Endodermal cell (in vitro differentiated cells): Measurements from ENCODE around the gene ASIC4. TPM values are rescaled to one million over a fixed set of nuclear protein-coding genes. Genes with fewer than 3 reads are reported as not detected.

Experiments
- DNase-seq: peaks from one replicate; pipeline ENCODE4 v3.0.0-alpha.2; 2017
- H3K27ac ChIP-seq: 2 replicates; pipeline ENCODE4 v1.5.1; 2013; ENCODE audit warnings: mild to moderate bottlenecking, low read depth, low read length, moderate library complexity
- H3K27me3 ChIP-seq: 2 replicates; pipeline ENCODE4 v1.6.1; 2013; ENCODE audit warnings: mild to moderate bottlenecking, low read length, moderate library complexity; ENCODE audit not compliant: insufficient read depth, control insufficient read depth, poor library complexity, severe bottlenecking
- H3K36me3 ChIP-seq: 2 replicates; pipeline ENCODE4 v1.7.0; 2013; ENCODE audit warnings: mild to moderate bottlenecking, low read length, moderate library complexity; ENCODE audit not compliant: control insufficient read depth, insufficient read depth
- H3K4me1 ChIP-seq: one replicate; pipeline ENCODE4 v1.7.0; 2013; ENCODE audit warnings: low read length; ENCODE audit not compliant: control insufficient read depth, insufficient read depth
- H3K4me3 ChIP-seq: 2 replicates; pipeline ENCODE4 v1.5.1; 2013; ENCODE audit warnings: mild to moderate bottlenecking, low read length, moderate library complexity
- H3K9ac ChIP-seq: 2 replicates; pipeline ENCODE4 v1.6.1; 2013; ENCODE audit warnings: mild to moderate bottlenecking, low read length, moderate library complexity; ENCODE audit not compliant: poor library complexity, severe bottlenecking; ENCODE audit errors: extremely low read depth
- H3K9me3 ChIP-seq: 2 replicates; pipeline ENCODE4 v1.6.1; 2013; ENCODE audit warnings: mild to moderate bottlenecking, low read length, moderate library complexity; ENCODE audit not compliant: control insufficient read depth
- H3K27ac Mint-ChIP-seq: 2 replicates; pipeline ENCODE4 v1.8.0; 2020; ENCODE audit warnings: mixed read lengths
- H3K27me3 Mint-ChIP-seq: 2 replicates; pipeline ENCODE4 v1.8.0; 2021; ENCODE audit warnings: mild to moderate bottlenecking, mixed read lengths; ENCODE audit not compliant: insufficient read depth
- H3K36me3 Mint-ChIP-seq: 2 replicates; pipeline ENCODE4 v1.8.0; 2020; ENCODE audit warnings: low read depth, mixed read lengths
- H3K4me1 Mint-ChIP-seq: 2 replicates; pipeline ENCODE4 v1.8.0; 2020; ENCODE audit warnings: mixed read lengths
- H3K4me3 Mint-ChIP-seq: 2 replicates; pipeline ENCODE4 v1.8.0; 2020; ENCODE audit warnings: mild to moderate bottlenecking, moderate library complexity, mixed read lengths
- H3K9me3 Mint-ChIP-seq: 2 replicates; pipeline ENCODE4 v1.8.0; 2020; ENCODE audit warnings: mild to moderate bottlenecking, mixed read lengths
- WGBS, 2 experiments: methylation state at CpG; one replicate each; pipeline versions ENCODE4 v1.1.5 to v1.1.7; 2013; ENCODE audit warnings: missing lambda C conversion rate in 2 of 2, mixed read lengths in 1 of 2; ENCODE audit not compliant: insufficient coverage in 1 of 2, insufficient read length in 1 of 2; 5-methylcytosine and 5-hydroxymethylcytosine counted together
- total RNA-seq, 2 donors: library from RNA; stranded (reverse); fragmentation: NEBNext Ultra II Directional in 1 of 2; extraction: Animal tissue kit (Norgen Biotek cat#: 25700) in 1 of 2; gene quantifications; 2 replicates in 1 of 2; 3 replicates in 1 of 2; pipeline ENCODE4 v1.2.1, GENCODE V29; 2021
- TF ChIP-seq, protein P1 (sequence below): fragments of 200-600 bp; sonication (generic); conservative IDR thresholded peaks from 2 replicates; pipeline ENCODE4 v1.5.0; 2021; ENCODE audit warnings: antibody characterized with exemption, mild to moderate bottlenecking

The ASIC4 gene
- total RNA-seq, 2 donors from 2014 or later, result 0.29 to 1.00 TPM

DNA sequence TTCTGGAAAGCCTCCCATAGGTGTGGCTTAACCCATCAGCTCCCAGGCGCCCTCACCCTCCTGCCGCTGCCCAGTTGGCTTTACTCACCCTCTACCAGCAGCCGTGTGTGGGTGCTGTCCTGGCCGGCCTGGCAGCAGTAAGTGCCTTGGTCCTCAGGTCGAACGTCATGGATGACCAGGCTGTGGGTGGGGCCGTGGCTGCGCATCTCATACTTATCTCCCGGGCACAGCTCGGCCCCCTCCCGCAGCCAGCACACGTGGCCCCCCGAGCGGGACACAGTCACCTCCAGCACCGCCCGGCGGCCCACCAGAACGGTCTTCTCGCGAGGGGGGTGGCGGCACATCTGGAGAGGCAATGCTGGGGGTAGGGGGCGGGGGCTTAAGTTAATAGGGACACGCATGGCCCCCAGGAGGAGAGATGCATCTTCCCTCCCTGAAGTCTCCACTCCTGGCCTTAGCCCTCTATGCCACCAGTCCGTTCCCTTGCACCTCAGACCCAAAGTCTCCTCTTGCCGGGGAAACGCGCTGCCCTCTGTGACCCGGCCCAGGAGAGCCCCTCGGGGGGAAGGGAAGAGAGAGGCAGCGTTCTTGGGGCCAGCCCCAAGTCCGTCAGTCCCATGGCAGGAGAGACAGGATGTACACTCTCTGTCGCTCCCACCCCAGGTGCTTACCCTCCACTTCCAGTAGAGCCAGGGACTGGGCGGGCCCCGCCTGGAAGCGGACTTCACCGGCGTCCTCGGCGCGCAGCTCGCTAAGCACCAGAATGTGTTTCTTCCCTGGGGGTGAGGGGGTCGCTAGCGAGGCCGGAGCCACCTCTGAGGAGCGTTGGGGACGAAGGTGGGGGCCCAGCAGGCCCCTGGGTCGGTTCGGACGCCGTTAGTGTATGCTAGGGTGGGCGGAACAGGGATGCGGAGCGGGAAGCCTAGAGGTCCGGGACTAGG is 37.4 kb downstream of the ASIC4 start:
- no peaks in the 10 kb centered on the region for H3K36me3 ChIP-seq
- TF ChIP-seq, protein P1, sequence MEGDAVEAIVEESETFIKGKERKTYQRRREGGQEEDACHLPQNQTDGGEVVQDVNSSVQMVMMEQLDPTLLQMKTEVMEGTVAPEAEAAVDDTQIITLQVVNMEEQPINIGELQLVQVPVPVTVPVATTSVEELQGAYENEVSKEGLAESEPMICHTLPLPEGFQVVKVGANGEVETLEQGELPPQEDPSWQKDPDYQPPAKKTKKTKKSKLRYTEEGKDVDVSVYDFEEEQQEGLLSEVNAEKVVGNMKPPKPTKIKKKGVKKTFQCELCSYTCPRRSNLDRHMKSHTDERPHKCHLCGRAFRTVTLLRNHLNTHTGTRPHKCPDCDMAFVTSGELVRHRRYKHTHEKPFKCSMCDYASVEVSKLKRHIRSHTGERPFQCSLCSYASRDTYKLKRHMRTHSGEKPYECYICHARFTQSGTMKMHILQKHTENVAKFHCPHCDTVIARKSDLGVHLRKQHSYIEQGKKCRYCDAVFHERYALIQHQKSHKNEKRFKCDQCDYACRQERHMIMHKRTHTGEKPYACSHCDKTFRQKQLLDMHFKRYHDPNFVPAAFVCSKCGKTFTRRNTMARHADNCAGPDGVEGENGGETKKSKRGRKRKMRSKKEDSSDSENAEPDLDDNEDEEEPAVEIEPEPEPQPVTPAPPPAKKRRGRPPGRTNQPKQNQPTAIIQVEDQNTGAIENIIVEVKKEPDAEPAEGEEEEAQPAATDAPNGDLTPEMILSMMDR, result no peak
- no peaks in the 10 kb centered on the region for H3K4me1 Mint-ChIP-seq
- DNase-seq, result peak; percentile 77
- H3K27me3 Mint-ChIP-seq, result peaks cover 55% of the 10 kb centered on the region
- peaks cover 4% of the 10 kb centered on the region for H3K4me1 ChIP-seq
- WGBS, 2 experiments, result 0 to 3% methylated on average over 1 to 54 of the region's 54 CpGs
- no peaks in the 10 kb centered on the region for H3K9me3 ChIP-seq
- H3K9me3 Mint-ChIP-seq, result no peaks in the 10 kb centered on the region
- no peak overlapping the region for H3K9ac ChIP-seq
- no peak overlapping the region for H3K27ac Mint-ChIP-seq
- peak overlapping the region; percentile 70 for H3K4me3 Mint-ChIP-seq
- peak overlapping the region; percentile 84 for H3K4me3 ChIP-seq
- peaks cover 26% of the 10 kb centered on the region for H3K27me3 ChIP-seq
- H3K27ac ChIP-seq, result no peak overlapping the region
- peaks cover 21% of the 10 kb centered on the region for H3K36me3 Mint-ChIP-seq

DNA sequence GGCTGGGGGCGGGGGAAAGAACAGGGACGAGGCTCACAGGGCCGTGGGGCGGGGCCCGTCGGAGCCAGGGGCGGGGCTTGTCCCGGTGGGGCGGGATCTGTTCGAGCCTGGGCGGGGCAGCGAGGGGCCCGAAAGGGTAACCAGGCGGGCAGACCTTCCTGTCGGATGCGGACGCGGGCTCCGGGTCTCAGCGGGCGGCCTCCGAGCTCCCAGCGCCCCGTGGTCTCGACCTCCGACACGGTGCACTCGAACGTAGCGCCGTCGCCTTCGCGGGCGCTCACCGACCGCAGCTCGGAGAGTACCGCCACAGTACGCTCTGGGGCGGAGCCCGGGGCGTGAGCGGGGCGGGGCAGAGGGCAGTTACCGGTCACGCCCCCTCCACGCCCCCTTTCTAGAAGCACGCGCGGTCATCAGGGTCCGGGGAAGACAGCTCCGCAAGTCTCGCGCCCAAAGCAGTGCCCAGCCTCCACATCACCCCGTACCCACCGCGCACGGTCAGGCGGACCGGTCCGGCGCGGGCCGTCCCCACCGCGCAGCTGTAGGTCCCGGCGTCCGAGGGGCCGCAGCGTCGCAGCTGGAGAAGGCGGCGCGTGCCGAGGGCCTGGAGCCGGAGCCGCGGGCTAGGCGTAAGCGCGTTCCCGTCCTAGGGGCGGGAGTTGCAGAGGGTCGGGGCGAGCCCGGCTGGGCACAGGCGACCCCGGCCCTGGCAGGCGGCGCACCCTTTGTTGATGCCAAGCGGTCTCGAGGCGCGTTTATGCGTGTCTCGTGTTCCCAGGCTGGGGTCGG is 38.3 kb downstream of the ASIC4 start:
- peak; percentile 98 for DNase-seq
- H3K9me3 ChIP-seq, result no peaks in the 10 kb centered on the region
- H3K9ac ChIP-seq, result no peak overlapping the region
- H3K4me1 ChIP-seq, result peaks cover 4% of the 10 kb centered on the region
- no peaks in the 10 kb centered on the region for H3K36me3 ChIP-seq
- H3K27me3 ChIP-seq, result peaks cover 26% of the 10 kb centered on the region
- TF ChIP-seq, protein P1, result no peak
- no peak overlapping the region for H3K27ac ChIP-seq
- H3K4me3 Mint-ChIP-seq, result peak overlapping the region; percentile 70
- 2 to 6% methylated on average over 42 to 99 of the region's 99 CpGs for WGBS, 2 experiments
- peak overlapping the region; percentile 84 for H3K4me3 ChIP-seq
- H3K27me3 Mint-ChIP-seq, result peaks cover 52% of the 10 kb centered on the region
- H3K27ac Mint-ChIP-seq, result no peak overlapping the region
- H3K9me3 Mint-ChIP-seq, result no peaks in the 10 kb centered on the region
- peaks cover 21% of the 10 kb centered on the region for H3K36me3 Mint-ChIP-seq
- no peaks in the 10 kb centered on the region for H3K4me1 Mint-ChIP-seq

DNA sequence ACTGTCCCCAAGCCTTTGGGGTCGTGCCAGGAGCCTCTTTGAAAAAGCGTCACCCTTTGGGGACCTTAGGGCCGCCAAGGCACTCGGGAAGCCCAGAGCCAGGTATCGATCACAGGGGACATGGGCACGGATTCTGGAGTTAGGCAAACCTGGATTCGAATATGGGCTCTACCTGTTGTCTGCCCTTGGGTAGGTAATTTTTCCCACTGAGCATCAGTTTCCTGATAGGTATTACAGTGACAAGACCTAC is 38.8 kb downstream of the ASIC4 start:
- no peaks in the 10 kb centered on the region for H3K9me3 Mint-ChIP-seq
- H3K9me3 ChIP-seq, result no peaks in the 10 kb centered on the region
- peak overlapping the region; percentile 70 for H3K4me3 Mint-ChIP-seq
- peaks cover 52% of the 10 kb centered on the region for H3K27me3 Mint-ChIP-seq
- H3K27me3 ChIP-seq, result peaks cover 26% of the 10 kb centered on the region
- peak overlapping the region; percentile 84 for H3K4me3 ChIP-seq
- TF ChIP-seq, protein P1, result no peak
- no peak overlapping the region for H3K27ac Mint-ChIP-seq
- no peak for DNase-seq
- H3K4me1 Mint-ChIP-seq, result no peaks in the 10 kb centered on the region
- H3K36me3 ChIP-seq, result no peaks in the 10 kb centered on the region
- no peak overlapping the region for H3K9ac ChIP-seq
- 50 to 58% methylated on average over 3 to 7 of the region's 7 CpGs for WGBS, 2 experiments
- peaks cover 4% of the 10 kb centered on the region for H3K4me1 ChIP-seq
- H3K27ac ChIP-seq, result no peak overlapping the region
- H3K36me3 Mint-ChIP-seq, result peaks cover 21% of the 10 kb centered on the region
